Bladder microvascular endothelial cell (primary cell): ENCODE results near the gene TMEM25. TPM values are rescaled to one million over a fixed set of nuclear protein-coding genes. Genes with fewer than 3 reads are reported as not detected.

ENCODE experiments used
- total RNA-seq: library from RNA; depleted of rRNA; stranded (reverse); fragments of >200 nt; gene quantifications from 2 replicates; pipeline ENCODE4 v1.2.3, GENCODE V29; 2014

The TMEM25 gene
- 4.5 and 28.1 TPM in 2 replicates for total RNA-seq

DNA sequence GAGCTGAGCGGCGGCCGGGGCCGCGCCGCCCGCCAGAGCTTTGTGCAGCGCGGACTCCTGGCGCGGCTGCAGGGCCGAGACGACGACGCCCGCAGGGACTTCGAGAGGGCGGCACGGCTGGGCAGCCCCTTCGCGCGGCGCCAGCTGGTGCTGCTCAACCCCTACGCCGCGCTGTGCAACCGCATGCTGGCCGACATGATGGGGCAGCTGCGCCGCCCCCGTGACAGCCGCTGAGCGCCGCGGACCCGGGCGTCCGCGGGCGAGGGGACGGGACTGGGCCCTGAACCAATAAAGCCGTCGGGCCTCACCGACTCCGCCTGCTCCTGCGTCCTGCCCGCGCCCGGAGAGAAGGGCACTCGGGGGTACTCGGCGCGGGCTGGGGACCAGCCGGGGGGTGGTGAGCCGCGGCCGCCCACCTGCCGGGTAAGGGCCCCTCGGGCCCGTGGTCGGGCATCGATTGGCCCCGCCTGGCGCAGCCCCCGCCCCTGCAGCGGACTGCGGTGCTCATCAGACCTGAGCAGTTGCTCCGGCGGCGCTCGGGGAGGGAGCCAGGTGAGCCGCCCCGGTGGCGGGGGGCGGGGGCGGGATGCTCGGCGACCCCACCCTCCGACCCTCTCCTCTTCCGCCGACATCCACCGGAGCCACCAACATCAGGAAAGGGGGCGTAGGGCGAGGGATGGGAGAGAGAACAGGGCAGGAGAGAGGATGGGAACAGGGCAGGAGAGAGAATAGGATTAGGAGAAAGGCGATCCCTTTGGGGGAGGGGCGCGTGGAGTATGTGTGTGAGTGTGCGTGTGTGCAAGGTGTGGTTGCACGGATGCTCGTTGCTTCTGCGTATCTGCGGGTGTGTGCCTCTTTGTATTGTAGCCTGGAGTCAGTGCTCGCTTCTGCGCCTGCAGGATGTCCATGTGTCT, at the start of gene TMEM25:
Gene TMEM25, plus strand, starts transcription at position 510 of the 914 bp plus-strand sequence. CDS start 610 bp downstream, outside the sequence.

DNA sequence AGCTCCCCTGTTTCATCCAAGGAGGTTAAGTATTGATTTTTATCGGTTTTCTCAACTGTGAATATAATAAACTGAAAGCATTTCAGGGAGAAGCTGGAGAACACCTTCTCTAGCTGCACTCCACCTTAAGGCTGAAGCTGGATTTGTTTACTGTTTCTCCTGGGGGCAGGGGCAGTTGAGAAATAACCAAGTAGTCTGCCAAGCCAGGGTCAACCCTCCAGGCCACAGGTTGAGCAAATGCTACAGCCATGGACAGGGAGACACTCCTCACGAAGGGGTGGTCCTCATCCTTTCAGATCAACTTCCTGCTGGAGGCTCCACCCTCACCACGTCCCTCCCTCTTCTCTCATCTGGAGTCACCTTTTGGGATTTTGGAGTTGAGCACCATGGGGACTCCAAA, 3.9 kb upstream of the TMEM25 start, which contains the start of gene TTC36:
Gene TTC36, plus strand, starts transcription at position 366 of the 400 bp plus-strand sequence. Its CDS starts 21 bp downstream, at position 387.

DNA sequence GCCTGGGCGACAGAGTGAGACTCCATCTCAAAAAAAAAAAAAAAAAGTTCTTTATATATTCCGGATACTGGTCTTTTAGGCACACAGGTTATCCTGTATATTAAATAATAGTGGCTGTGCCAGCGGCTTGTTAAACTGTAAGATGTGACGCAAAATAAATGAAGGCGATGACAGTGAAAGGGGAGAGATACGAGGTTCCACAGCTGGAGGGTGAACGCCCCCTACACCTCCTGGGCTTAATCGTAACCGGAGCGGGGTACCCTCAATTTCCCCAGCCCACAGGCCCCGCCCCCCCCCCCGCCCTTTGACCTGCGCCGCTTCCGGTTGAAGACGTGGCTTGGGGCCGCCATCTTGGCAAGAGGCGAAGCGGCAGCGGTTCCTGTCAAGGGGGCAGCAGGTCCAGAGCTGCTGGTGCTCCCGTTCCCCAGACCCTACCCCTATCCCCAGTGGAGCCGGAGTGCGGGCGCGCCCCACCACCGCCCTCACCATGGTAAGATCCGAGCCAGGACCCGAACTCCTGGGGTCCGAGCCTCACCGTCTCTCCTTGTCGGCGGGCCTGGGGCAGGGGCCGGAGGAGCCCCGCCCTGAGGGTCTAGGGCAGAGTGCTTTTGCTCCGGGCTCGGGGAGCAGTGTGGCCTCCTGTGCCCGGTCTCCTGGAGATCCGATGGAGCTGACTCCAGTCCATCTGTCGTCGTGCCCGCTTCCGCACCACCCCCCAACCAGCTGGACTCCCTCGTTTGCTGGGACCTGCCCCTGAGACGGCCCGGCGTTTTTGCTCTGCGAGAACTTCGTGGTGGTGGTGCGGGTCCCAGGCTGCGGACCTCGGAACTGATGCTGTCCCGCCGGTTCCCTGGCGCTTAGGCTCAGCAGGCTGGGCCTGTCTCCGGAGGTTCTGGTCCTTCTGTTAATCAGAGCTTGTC, 41.3 kb downstream of the TMEM25 start, which contains the start of gene ARCN1:
Gene ARCN1, plus strand, starts transcription at position 349 of the 920 bp plus-strand sequence. Its CDS starts 139 bp downstream, at position 488.

Other genes with a start within 250 kb of the TMEM25 start
- not detected in 2 replicates for gene CD3E, start 226.5 kb upstream of the TMEM25 start, total RNA-seq
- gene CD3D, start 188.5 kb upstream of the TMEM25 start, total RNA-seq: not detected in 2 replicates
- gene CD3G, start 186.8 kb upstream of the TMEM25 start, total RNA-seq: not detected in 2 replicates
- gene UBE4A, start 171.6 kb upstream of the TMEM25 start, total RNA-seq: 18.9 and 31.7 TPM in 2 replicates
- 86.7 and 87.1 TPM in 2 replicates for gene ATP5MG, start 129.6 kb upstream of the TMEM25 start, total RNA-seq
- 19.1 and 53.6 TPM in 2 replicates for gene KMT2A, start 94.7 kb upstream of the TMEM25 start, total RNA-seq
- 0.49 and 1.3 TPM in 2 replicates for gene TTC36, start 3.7 kb upstream of the TMEM25 start, total RNA-seq
- gene IFT46, start 34.7 kb downstream of the TMEM25 start, total RNA-seq: 18.0 and 18.8 TPM in 2 replicates
- 71.7 and 132 TPM in 2 replicates for gene ARCN1, start 41.2 kb downstream of the TMEM25 start, total RNA-seq
- gene PHLDB1, start 76.4 kb downstream of the TMEM25 start, total RNA-seq: 49.9 and 62.4 TPM in 2 replicates
- gene TREH, start 148.5 kb downstream of the TMEM25 start, total RNA-seq: not detected in 2 replicates